Suppressor macrophage treated with lipopolysaccharide for 4 hours (primary cell): ENCODE measurements around the gene EGLN1.
"Not testable (repeated sequence)": the region's sequence is repeated elsewhere in the genome, so short reads cannot be mapped to it uniquely, and the experiment has no call there.

Experiments used
- DNase-seq: peaks from one replicate; pipeline ENCODE4 v3.0.0-alpha.2; 2020

The EGLN1 gene

DNA sequence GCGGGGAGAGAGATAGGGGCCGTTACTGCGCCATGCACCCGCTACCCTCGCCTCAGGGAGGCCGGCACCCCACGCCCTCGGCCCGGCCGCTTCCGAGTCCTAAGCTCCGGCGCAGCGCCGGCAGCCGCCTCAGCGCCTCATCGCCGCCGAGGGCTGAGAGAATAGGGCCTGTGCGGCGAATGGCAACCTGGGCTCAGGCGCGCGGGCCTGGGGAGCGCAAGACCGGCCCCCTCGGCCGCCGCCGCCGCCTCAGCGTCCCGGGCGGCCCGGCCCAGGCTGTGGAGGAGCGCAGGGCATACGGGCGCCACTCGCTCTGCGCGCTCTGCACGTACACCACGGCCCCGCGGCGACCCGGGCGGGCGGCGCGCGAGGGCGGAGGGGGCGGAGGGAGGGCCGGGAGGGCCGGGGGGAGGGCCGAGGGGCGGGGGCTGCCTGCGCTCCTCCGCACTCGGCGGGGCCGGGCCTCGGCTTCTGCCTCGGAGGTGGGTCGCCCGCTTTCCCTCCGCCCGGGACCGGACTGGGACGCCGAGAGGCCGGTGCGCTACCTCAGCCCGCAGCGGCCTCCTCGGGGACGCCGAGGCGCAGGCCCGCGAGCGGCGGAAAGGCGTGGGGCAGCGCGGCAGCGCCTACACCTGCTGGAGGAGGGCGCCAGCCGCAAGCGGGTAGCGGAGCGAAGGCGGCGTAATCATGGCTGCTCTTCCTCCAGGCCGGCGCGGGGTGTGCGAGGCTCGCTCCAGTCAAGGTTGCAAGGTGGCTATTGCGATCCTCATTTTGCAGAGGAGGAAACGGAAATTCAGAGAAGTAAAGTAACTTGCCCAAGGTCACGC lies at the start of gene EGLN1:
TSS of gene EGLN1 (minus strand) at position 317 of the 827 bp plus-strand sequence. CDS start 399 bp downstream, outside the sequence.
- peak; percentile 88 for DNase-seq

DNA sequence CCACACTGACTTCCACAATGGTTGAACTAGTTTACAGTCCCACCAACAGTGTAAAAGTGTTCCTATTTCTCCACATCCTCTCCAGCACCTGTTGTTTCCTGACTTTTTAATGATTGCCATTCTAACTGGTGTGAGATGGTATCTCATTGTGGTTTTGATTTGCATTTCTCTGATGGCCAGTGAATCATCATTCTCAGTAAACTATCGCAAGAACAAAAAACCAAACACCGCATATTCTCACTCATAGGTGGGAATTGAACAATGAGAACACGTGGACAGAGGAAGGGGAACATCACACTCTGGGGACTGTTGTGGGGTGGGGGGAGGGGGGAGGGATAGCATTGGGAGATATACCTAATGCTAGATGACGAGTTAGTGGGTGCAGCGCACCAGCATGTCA lies 49.4 kb upstream of the EGLN1 start:
- not testable (repeated sequence) for DNase-seq

DNA sequence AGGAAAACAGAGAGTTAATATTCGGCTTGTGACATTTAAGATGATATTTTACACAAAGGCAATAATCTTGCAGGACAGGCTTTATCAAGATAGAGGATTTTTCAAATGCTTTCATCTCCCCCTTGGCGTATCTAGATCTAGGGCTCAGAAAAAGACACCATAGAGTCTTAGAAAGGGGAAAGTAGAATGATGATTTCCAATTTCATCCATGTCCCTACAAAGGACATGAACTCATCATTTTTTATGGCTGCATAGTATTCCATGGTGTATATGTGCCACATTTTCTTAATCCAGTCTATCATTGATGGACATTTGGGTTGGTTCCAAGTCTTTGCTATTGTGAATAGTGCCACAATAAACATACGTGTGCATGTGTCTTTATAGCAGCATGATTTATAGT lies 48.9 kb upstream of the EGLN1 start:
- not testable (repeated sequence) for DNase-seq

GRCh38 chr1:231467986-231468385 lies 45.9 kb upstream of the EGLN1 start:
- DNase-seq: no peak

GRCh38 chr1:231465051-231465450 lies 43.0 kb upstream of the EGLN1 start:
- peak; percentile 36 for DNase-seq

DNA sequence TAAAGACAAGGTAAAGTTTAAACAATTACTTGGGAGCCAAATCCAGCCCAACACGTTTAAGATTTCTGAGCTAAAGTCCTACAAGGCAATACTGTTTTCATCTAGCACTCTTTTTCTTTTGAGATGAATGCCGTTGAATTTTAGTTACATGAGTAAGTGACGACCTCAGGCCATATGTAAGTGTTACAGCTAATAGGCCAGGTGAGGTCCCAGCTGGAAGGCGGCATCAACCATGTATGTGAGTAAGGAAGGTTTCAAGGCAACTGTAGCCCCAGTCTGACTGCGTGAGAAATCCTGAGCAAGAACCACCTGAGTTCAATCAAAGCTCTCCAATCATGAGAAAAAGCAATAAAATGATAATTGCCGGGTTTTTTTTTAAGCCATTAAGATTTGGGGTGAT lies 41.5 kb upstream of the EGLN1 start:
- DNase-seq: no peak

GRCh38 chr1:231460614-231461013 lies 38.5 kb upstream of the EGLN1 start:
- peak; percentile 20 for DNase-seq

GRCh38 chr1:231459438-231459837 lies 37.4 kb upstream of the EGLN1 start:
- DNase-seq: not testable (repeated sequence)

GRCh38 chr1:231457956-231458355 lies 35.9 kb upstream of the EGLN1 start:
- DNase-seq: not testable (repeated sequence)

- DNase-seq: not testable (repeated sequence)
Measured at GRCh38 chr1:231454133-231454532, 32.0 kb upstream of the EGLN1 start.

GRCh38 chr1:231446138-231446537 lies 24.1 kb upstream of the EGLN1 start:
- no peak for DNase-seq

DNA sequence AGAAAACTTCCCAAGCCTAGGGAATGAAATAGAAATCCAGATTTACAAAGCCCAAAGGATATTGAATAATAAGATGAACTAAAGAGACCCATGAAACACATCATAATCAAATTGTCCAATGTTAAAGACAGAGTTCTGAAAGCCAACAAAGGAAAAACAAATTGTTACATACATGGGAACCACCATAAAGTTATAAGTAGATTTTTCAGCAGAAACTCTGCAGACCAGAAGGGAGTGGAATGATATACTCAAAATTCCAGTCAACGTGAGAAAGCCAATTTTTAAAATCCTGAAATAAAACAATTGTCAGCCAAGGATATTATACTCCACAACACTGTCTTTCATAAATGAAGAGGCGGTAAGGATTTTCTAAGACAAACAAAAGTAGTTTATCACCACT lies 22.0 kb upstream of the EGLN1 start:
- no peak for DNase-seq

DNA sequence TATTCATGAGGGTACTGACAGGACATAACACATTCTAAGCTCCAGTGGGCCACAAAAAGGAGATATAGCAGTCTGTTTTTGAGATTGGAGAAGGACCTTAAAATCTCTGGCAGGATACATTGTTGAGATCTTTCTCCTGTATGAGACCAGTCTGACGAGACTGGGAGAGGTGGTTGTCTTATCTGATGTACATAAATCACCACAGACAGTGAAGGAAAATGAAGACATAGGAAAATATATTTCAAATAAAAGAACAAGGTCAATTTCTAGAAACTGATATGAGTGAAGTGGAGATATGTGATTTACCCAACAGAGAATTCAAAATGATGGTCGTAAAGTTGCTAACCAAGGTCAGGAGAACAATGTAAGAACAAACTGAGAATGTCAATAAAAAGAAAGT lies 21.3 kb upstream of the EGLN1 start:
- DNase-seq: no peak

DNA sequence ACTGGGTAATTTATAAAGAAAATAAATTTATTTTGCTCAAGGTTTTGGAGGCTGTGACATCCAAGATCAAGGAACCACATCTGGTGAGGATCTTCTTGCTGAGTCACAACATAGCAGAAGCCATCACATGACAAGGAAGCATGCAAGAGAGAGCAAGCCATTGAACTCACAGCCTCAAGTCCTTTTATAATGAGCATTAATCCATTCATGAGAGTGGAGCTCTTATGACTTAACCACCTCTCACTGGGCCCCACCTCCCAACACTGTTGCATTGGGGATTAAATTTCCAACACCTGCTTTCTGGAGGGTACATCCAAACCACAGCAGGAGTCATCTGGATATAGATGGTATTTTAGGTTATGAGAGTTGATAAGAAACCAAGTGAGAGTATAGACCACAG lies 20.6 kb upstream of the EGLN1 start:
- no peak for DNase-seq

GRCh38 chr1:231432996-231433395 lies 10.9 kb upstream of the EGLN1 start:
- no peak for DNase-seq

GRCh38 chr1:231431665-231432415 lies 9.8 kb upstream of the EGLN1 start:
- no peak for DNase-seq

GRCh38 chr1:231430678-231431352 lies 8.7 kb upstream of the EGLN1 start:
- DNase-seq: not testable (repeated sequence)

- no peak for DNase-seq
Measured at GRCh38 chr1:231428377-231428776, 6.3 kb upstream of the EGLN1 start.

- no peak for DNase-seq
Measured at GRCh38 chr1:231424950-231425805, 3.1 kb upstream of the EGLN1 start.

DNA sequence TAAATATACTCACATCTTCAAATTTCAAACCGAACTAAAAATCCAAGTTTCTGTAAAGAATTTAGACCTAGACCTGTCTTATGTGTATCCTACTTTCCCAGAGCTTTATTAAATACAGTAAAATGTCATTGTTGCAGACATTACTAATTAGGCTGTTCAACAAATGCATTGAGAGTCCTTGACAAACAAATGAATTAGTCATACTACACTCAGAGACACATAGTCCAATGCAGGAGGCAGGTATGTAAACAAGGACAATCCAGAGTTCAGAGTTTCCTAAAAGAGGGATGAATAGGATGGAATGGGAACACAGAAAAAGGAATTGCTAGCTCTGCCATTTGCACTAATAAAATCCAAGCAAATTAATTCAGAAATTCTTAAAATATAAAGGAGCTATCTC lies 1.6 kb upstream of the EGLN1 start:
- no peak for DNase-seq

GRCh38 chr1:231422798-231423309 lies 767 bp upstream of the EGLN1 start:
- no peak for DNase-seq

- DNase-seq: peak; percentile 49
Measured at GRCh38 chr1:231421546-231421970, 529 bp downstream of the EGLN1 start.
